OCI-LY7 (cell line): Measurements from ENCODE around the gene C15orf40.

Experiments
- EZH2phosphoT487 ChIP-seq: fragments of 200-600 bp; sonication (generic); IDR thresholded peaks from 2 replicates; pipeline ENCODE4 v1.6.1; 2018; ENCODE audit warnings: low read depth, borderline replicate concordance, mild to moderate bottlenecking, mixed run types, antibody characterized with exemption, low read length, moderate library complexity, mixed read lengths
- TF ChIP-seq, protein P1 (sequence below): fragments of 200-600 bp; sonication (generic); conservative IDR thresholded peaks from 2 replicates; pipeline ENCODE4 v1.5.1; 2014; ENCODE audit warnings: mild to moderate bottlenecking, antibody characterized with exemption, low read length, moderate library complexity, mixed read lengths

DNA sequence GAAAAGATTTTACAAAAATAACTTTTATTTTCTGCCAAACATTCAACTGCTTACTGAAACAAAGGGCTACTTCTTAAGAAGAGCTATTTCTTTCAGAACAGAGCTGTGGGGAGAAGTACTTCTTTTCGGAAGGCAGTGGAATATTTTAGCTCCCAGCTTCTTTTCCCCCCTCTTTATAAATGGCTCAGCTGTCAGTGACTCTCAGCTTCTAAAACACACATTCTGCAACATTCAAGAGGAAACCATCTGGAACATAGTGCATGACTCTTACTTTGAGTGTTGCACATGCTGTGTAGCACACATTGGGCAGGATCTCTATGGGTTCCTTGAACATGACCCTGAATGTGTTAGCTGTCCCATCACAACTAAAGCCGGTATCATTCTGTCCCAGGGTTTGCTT is 7.0 kb upstream of the C15orf40 start:
- TF ChIP-seq, protein P1, sequence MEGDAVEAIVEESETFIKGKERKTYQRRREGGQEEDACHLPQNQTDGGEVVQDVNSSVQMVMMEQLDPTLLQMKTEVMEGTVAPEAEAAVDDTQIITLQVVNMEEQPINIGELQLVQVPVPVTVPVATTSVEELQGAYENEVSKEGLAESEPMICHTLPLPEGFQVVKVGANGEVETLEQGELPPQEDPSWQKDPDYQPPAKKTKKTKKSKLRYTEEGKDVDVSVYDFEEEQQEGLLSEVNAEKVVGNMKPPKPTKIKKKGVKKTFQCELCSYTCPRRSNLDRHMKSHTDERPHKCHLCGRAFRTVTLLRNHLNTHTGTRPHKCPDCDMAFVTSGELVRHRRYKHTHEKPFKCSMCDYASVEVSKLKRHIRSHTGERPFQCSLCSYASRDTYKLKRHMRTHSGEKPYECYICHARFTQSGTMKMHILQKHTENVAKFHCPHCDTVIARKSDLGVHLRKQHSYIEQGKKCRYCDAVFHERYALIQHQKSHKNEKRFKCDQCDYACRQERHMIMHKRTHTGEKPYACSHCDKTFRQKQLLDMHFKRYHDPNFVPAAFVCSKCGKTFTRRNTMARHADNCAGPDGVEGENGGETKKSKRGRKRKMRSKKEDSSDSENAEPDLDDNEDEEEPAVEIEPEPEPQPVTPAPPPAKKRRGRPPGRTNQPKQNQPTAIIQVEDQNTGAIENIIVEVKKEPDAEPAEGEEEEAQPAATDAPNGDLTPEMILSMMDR: no peak
- TF ChIP-seq EZH2phosphoT487: no peak
